ENCODE results near the gene FBRSL1. TPM values are rescaled to one million over a fixed set of nuclear protein-coding genes. Genes with fewer than 3 reads are reported as not detected.

Gene FBRSL1
- total and polyA plus RNA-seq, 2 experiments from 2014 or later, result 0.63 to 4.6 TPM

GRCh38 chr12:132554845-132555630 lies 65.1 kb downstream of the FBRSL1 start:
- H3K9me2 ChIP-seq (ENCODE audit: insufficient read depth), result no peaks in the 10 kb centered on the region
- H2AFZ ChIP-seq, result no peak overlapping the region
- no peaks in the 10 kb centered on the region for H3K79me2 ChIP-seq (ENCODE audit: insufficient read depth)
- WGBS, 2 experiments (ENCODE audit: low coverage in 1 of 2, low lambda C conversion rate in 2 of 2, missing lambda C conversion rate in 2 of 2), result 93 to 94% methylated on average over 24 to 53 of the region's 53 CpGs
- H3K27ac ChIP-seq, result no peak overlapping the region
- 0 out of 2 replicates have a peak, but pooled peaks cover 3% of the 10 kb centered on the region for H3K4me1 ChIP-seq (ENCODE audit: insufficient read depth)
- no peak overlapping the region for H3K9ac ChIP-seq
- in situ Hi-C loops (cut with MboI), result no loop called here
- no peak overlapping the region for H3K4me2 ChIP-seq (ENCODE audit: unreplicated experiment)
- DNase-seq, result no peak
- no peaks in the 10 kb centered on the region for H3K27me3 ChIP-seq (replicated peaks; ENCODE audit: insufficient read depth)
- no peak overlapping the region for H3K4me3 ChIP-seq
- H3F3A ChIP-seq (ENCODE audit: insufficient read depth), result no peaks in the 10 kb centered on the region
- H3K9me3 ChIP-seq (ENCODE audit: low read depth), result no peaks in the 10 kb centered on the region
- TF ChIP-seq EZH2 (IDR thresholded peaks at IDR 0.05; ENCODE audit: insufficient read depth, poor library complexity, severe bottlenecking) (no peak), EZH2phosphoT487 (IDR thresholded peaks at IDR 0.05; ENCODE audit: insufficient read depth, low read depth) (no peak)
- no peaks in the 10 kb centered on the region for H3K36me3 ChIP-seq (ENCODE audit: low read depth)
- H4K20me1 ChIP-seq (ENCODE audit: insufficient read depth), result no peaks in the 10 kb centered on the region

- H3K4me2 ChIP-seq (ENCODE audit: unreplicated experiment), result no peak overlapping the region
- H3K79me2 ChIP-seq (ENCODE audit: insufficient read depth), result no peaks in the 10 kb centered on the region
- no peak overlapping the region for H3K27ac ChIP-seq
- no peak overlapping the region for H3K9ac ChIP-seq
- no peak overlapping the region for H2AFZ ChIP-seq
- no peaks in the 10 kb centered on the region for H4K20me1 ChIP-seq (ENCODE audit: insufficient read depth)
- H3F3A ChIP-seq (ENCODE audit: insufficient read depth), result no peaks in the 10 kb centered on the region
- DNase-seq, result no peak
- H3K9me2 ChIP-seq (ENCODE audit: insufficient read depth), result no peaks in the 10 kb centered on the region
- in situ Hi-C loops (cut with MboI), result no loop called here
- no peaks in the 10 kb centered on the region for H3K36me3 ChIP-seq (ENCODE audit: low read depth)
- WGBS, 2 experiments (ENCODE audit: low coverage in 1 of 2, low lambda C conversion rate in 2 of 2, missing lambda C conversion rate in 2 of 2), result 97 to 98% methylated on average over 13 of the region's 13 CpGs
- H3K4me3 ChIP-seq, result no peak overlapping the region
- H3K9me3 ChIP-seq (ENCODE audit: low read depth), result no peaks in the 10 kb centered on the region
- no peaks in the 10 kb centered on the region for H3K27me3 ChIP-seq (replicated peaks; ENCODE audit: insufficient read depth)
- TF ChIP-seq EZH2 (IDR thresholded peaks at IDR 0.05; ENCODE audit: insufficient read depth, poor library complexity, severe bottlenecking) (no peak), EZH2phosphoT487 (IDR thresholded peaks at IDR 0.05; ENCODE audit: insufficient read depth, low read depth) (no peak)
- H3K4me1 ChIP-seq (ENCODE audit: insufficient read depth), result 0 out of 2 replicates have a peak, but pooled peaks cover 3% of the 10 kb centered on the region
Measured at GRCh38 chr12:132555686-132556085, 65.7 kb downstream of the FBRSL1 start.

- in situ Hi-C loops (cut with MboI), result no loop called here
- 88 to 90% methylated on average over 9 to 16 of the region's 16 CpGs for WGBS, 2 experiments (ENCODE audit: low coverage in 1 of 2, low lambda C conversion rate in 2 of 2, missing lambda C conversion rate in 2 of 2)
- TF ChIP-seq EZH2 (IDR thresholded peaks at IDR 0.05; ENCODE audit: insufficient read depth, poor library complexity, severe bottlenecking), result no peak
- no peak for TF ChIP-seq EZH2phosphoT487 (IDR thresholded peaks at IDR 0.05; ENCODE audit: insufficient read depth, low read depth)
- Histone ChIP-seq H3K79me2 (ENCODE audit: insufficient read depth) (no peaks in the 10 kb centered on the region), H3K9me3 (ENCODE audit: low read depth) (no peaks in the 10 kb centered on the region), H3K9ac (no peak overlapping the region), H3F3A (ENCODE audit: insufficient read depth) (no peaks in the 10 kb centered on the region), H3K4me1 (ENCODE audit: insufficient read depth) (0 out of 2 replicates have a peak, but pooled peaks cover 3% of the 10 kb centered on the region), H3K27ac (no peak overlapping the region), H2AFZ (no peak overlapping the region), H3K4me3 (no peak overlapping the region), H3K36me3 (ENCODE audit: low read depth) (no peaks in the 10 kb centered on the region), H4K20me1 (ENCODE audit: insufficient read depth) (no peaks in the 10 kb centered on the region), H3K4me2 (ENCODE audit: unreplicated experiment) (no peak overlapping the region), H3K9me2 (ENCODE audit: insufficient read depth) (no peaks in the 10 kb centered on the region), H3K27me3 (replicated peaks; ENCODE audit: insufficient read depth) (no peaks in the 10 kb centered on the region)
- DNase-seq, result no peak
Measured at GRCh38 chr12:132556216-132556615, 66.3 kb downstream of the FBRSL1 start.

GRCh38 chr12:132556801-132557200 lies 66.8 kb downstream of the FBRSL1 start:
- H3K36me3 ChIP-seq (ENCODE audit: low read depth), result no peaks in the 10 kb centered on the region

More at GRCh38 chr12:132556801-132557200, 66.8 kb downstream of the FBRSL1 start:
- no peaks in the 10 kb centered on the region for H3F3A ChIP-seq (ENCODE audit: insufficient read depth)
- 91 to 99% methylated on average over 14 to 17 of the region's 17 CpGs for WGBS, 2 experiments (ENCODE audit: low coverage in 1 of 2, low lambda C conversion rate in 2 of 2, missing lambda C conversion rate in 2 of 2)
- 0 out of 2 replicates have a peak, but pooled peaks cover 3% of the 10 kb centered on the region for H3K4me1 ChIP-seq (ENCODE audit: insufficient read depth)
- H3K9me3 ChIP-seq (ENCODE audit: low read depth), result no peaks in the 10 kb centered on the region
- H2AFZ ChIP-seq, result no peak overlapping the region
- no peak for DNase-seq
- H3K27ac ChIP-seq, result no peak overlapping the region
- no peaks in the 10 kb centered on the region for H3K27me3 ChIP-seq (replicated peaks; ENCODE audit: insufficient read depth)
- in situ Hi-C loops (cut with MboI), result no loop called here
- H3K4me2 ChIP-seq (ENCODE audit: unreplicated experiment), result no peak overlapping the region
- no peaks in the 10 kb centered on the region for H4K20me1 ChIP-seq (ENCODE audit: insufficient read depth)
- TF ChIP-seq EZH2phosphoT487 (IDR thresholded peaks at IDR 0.05; ENCODE audit: insufficient read depth, low read depth), result no peak
- no peak for TF ChIP-seq EZH2 (IDR thresholded peaks at IDR 0.05; ENCODE audit: insufficient read depth, poor library complexity, severe bottlenecking)
- no peak overlapping the region for H3K9ac ChIP-seq
- H3K79me2 ChIP-seq (ENCODE audit: insufficient read depth), result no peaks in the 10 kb centered on the region
- no peaks in the 10 kb centered on the region for H3K9me2 ChIP-seq (ENCODE audit: insufficient read depth)
- H3K4me3 ChIP-seq, result no peak overlapping the region

Measured in GM23248 (cell line).